ELR (cell line): ENCODE results near the gene NTN3.

Experiments
- DNase-seq: peaks from one replicate; pipeline ENCODE4 v3.0.0-alpha.2; 2015; ENCODE audit warnings: low read depth

The NTN3 gene

DNA sequence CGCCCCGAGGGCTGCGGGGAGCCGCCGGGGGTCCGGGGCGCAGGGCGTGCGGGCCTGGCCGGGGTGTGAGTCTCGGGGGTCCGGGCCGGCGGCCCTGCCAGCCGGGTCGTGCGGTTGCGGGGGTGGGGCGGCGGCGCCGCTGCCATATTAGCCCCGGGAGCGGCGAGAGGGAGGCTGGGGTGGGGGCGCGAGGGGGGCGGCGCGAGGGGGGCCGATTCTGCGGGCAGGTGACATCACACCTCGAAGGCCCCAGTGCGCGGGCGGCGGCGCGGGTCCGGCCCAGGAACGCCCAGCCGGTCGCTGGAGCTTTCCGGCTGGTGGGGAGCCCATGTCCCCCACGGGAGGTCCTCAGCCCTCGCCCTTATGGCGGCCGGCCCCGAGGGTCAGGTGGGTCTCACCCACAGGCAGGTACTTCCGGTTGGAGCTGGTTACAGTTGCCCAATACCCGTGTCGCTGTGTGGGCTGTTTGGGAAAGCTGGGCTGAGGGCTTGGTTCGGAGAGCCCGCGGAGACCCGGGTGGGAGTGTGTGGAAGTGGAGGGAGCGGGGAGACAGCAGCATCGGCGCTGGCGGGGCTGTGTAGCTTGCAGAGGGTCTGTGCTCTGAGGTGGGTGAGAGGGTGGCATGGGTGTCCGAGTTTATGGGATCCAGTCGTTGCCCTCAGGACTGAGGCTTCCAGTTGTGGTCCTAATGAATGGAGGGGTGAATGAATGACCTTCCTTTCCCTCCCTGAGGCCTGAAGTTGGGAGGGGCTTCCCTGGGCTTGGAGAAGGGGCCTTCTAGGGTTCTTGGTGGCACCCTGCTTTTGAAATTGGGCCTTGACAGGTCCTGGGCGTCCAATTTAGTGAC lies 43.5 kb downstream of the NTN3 start:
- peak; percentile 23 for DNase-seq

GRCh38 chr16:2515180-2515851 lies 44.2 kb downstream of the NTN3 start:
- DNase-seq, result no peak

GRCh38 chr16:2516391-2517240 lies 45.5 kb downstream of the NTN3 start:
- peak; percentile 42 for DNase-seq

GRCh38 chr16:2517954-2518605 lies 47.0 kb downstream of the NTN3 start:
- no peak for DNase-seq

DNA sequence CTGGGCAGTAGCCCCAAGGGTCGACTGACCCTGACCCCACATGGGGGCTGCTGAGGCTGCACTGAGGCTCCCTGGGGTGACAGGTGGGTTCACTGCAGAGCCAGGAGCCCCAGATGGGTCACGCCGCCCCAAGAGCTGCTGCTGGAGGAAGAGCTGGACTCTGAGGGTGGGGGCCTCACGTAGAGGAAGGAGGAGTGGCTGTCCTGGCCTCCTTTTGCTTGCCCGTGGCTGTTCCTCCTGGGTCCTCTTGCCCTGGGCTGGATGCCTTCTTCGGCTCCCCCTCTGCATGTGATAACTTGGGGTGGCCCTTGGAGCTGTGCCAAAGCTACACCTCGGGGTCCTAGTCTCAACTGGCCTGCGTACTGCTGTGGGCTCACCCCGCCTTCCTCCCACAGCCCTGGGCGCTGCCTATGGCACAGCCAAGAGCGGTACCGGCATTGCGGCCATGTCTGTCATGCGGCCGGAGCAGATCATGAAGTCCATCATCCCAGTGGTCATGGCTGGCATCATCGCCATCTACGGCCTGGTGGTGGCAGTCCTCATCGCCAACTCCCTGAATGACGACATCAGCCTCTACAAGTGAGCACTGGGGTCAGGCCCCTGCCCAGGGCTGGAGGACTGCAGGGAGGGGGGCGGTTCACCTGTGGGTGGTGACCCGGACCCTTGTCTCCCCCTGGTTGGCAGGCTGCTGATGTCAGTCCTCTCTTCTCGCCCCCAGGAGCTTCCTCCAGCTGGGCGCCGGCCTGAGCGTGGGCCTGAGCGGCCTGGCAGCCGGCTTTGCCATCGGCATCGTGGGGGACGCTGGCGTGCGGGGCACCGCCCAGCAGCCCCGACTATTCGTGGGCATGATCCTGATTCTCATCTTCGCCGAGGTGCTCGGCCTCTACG lies 48.0 kb downstream of the NTN3 start:
- no peak for DNase-seq

DNA sequence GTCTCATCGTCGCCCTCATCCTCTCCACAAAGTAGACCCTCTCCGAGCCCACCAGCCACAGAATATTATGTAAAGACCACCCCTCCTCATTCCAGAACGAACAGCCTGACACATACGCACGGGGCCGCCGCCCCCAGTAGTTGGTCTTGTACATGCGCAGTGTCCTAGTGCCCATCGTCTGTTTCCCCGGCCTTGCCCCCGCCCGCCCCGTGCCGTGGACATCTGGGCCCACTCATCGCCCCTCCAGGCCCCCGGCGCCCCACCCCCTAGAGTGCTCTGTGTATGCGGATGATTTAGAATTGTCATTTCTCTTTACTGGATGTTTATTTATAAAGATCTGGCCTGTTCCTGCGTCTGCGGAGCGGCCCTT lies 48.6 kb downstream of the NTN3 start:
- DNase-seq, result no peak

DNA sequence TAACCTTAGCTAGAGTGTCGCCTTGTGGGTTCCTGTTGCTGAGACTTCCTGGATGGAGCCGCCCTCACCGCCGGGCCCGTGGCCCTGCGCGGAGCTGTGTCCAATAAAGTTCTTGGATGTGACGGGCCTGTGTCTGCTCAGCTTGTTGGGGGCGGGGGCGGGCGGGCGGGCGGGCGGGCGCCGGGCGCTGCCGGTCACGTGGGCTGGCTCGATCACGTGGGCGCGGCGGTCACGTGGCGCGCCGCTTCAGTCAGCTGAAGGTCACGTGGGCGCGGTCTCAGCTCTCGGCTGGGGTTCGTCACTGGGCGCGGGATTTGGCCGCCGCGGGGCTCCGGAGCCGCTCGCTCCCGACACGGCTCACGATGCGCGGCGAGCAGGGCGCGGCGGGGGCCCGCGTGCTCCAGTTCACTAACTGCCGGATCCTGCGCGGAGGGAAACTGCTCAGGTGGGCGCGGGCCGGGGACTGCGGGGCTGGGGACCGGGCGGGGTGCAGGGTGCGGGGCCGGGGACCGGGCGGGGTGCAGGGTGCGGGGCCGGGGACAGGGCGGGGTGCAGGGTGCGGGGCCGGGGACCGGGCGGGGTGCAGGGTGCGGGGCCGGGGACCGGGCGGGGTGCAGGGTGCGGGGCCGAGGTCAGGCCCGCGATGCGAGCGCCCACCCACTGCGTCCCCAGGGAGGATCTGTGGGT lies 49.1 kb downstream of the NTN3 start, which contains the start of gene AMDHD2:
Gene AMDHD2, plus strand, starts transcription at position 275 of the 687 bp plus-strand sequence. Its CDS starts 88 bp downstream, at position 363.
- DNase-seq, result peak; percentile 94

DNA sequence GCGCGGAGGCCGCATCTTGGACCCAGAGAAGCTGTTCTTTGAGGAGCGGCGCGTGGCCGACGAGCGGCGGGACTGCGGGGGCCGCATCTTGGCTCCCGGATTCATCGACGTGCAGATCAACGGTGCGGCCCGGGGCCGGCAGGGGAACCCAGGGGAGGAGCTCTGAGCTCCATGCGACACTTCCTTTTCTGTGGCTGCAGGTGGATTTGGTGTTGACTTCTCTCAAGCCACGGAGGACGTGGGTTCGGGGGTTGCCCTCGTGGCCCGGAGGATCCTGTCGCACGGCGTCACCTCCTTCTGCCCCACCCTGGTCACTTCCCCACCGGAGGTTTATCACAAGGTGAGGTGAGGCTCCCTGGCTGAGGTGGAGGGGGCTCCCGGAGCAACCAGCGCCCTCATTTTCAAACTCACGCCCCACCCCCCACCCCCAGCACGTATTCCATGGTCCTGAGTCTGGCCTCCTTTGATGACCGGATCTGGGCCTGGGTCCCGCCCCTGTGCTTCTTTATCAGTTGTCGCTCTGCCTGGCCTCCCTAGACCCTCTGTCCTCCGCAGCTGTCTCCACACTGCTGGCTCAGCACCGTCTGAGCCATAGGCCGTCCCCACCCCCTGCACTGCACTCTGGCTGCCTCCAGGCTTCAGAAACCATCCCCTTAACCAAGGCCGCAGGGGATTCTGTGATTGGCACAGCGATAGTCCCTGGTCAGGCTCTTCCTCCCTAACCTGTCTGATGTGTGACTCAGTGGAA lies 49.9 kb downstream of the NTN3 start:
- peak; percentile 40 for DNase-seq
